Measurements from ENCODE around the gene URI1. TPM values are rescaled to one million over a fixed set of nuclear protein-coding genes. Genes with fewer than 3 reads are reported as not detected.

URI1 gene
- total RNA-seq, 4 donors from 2014 or later: 59.1 to 125 (median 67.6) TPM

DNA sequence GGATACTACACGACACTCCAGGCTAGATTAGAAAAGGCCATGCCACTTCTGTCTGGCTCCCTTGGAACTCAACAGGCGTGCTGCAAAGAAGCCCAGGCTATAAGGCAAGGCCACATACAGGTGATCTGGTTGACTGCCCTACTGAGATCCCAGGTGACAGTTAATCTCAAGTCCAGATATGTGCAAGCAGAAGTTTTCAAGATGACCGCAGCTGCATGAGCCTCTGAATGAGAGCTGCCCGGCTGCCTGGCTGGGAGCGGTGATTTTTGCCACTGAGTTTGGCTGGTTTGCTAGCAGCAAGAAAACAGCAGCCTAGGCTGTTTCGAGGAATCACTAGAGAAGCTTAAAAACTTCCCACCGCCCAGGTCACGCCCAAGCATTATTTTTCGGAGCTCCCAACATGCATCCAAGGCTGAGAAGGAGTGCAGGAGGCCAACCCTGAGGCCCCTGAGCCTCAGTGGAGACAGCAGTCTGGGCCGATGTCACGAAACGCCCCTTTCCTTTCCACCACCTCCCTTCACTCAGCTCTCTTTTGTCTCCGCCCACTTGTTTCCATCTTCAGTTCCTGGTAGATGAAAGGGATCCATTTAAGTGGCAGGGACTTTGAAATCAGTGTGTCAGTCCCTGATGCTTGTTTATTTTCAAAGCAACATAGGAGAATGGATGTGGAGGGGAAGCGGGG, 14.0 kb upstream of the URI1 start:
- intact Hi-C loops (cut with DNase I; ENCODE audit: low total_unique reads): no loop called here
- Histone ChIP-seq H3K4me3 (no peak overlapping the region), H3K4me1 (no peaks in the 10 kb centered on the region), H3K36me3 (no peaks in the 10 kb centered on the region), H3K27ac (no peak overlapping the region), H3K27me3 (no peaks in the 10 kb centered on the region), H3K9me3 (no peaks in the 10 kb centered on the region)
- TF ChIP-seq, protein P1, sequence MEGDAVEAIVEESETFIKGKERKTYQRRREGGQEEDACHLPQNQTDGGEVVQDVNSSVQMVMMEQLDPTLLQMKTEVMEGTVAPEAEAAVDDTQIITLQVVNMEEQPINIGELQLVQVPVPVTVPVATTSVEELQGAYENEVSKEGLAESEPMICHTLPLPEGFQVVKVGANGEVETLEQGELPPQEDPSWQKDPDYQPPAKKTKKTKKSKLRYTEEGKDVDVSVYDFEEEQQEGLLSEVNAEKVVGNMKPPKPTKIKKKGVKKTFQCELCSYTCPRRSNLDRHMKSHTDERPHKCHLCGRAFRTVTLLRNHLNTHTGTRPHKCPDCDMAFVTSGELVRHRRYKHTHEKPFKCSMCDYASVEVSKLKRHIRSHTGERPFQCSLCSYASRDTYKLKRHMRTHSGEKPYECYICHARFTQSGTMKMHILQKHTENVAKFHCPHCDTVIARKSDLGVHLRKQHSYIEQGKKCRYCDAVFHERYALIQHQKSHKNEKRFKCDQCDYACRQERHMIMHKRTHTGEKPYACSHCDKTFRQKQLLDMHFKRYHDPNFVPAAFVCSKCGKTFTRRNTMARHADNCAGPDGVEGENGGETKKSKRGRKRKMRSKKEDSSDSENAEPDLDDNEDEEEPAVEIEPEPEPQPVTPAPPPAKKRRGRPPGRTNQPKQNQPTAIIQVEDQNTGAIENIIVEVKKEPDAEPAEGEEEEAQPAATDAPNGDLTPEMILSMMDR (IDR thresholded peaks at IDR 0.05): no peak
- no peak for TF ChIP-seq POLR2A (IDR thresholded peaks at IDR 0.05)
- no peak for DNase-seq

DNA sequence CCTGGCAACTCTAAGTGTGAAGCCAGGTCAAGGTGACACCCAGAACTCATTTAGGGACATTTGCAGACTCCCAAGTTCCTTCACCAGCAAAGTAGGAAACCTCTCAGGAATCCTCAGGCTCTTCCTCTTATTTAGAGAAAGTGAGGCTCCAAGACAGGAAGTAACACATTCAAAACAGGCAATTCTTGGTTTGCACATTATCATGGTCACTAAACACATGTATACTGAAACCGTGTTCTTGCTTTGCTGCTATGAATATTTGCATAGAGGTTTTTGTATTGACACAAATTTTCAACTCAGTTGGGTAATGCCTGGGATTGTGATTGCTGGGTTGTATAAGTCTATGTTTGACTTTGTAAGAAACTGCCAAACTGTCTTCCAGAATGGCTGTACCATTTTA, 13.2 kb upstream of the URI1 start:
- intact Hi-C loops (cut with DNase I; ENCODE audit: low total_unique reads): no loop called here
- no peak overlapping the region for H3K4me3 ChIP-seq
- TF ChIP-seq, protein P1 (IDR thresholded peaks at IDR 0.05): no peak
- no peak for TF ChIP-seq POLR2A (IDR thresholded peaks at IDR 0.05)
- no peaks in the 10 kb centered on the region for H3K4me1 ChIP-seq
- H3K9me3 ChIP-seq: no peaks in the 10 kb centered on the region
- DNase-seq: no peak
- no peak overlapping the region for H3K27ac ChIP-seq
- H3K27me3 ChIP-seq: no peaks in the 10 kb centered on the region
- H3K36me3 ChIP-seq: no peaks in the 10 kb centered on the region

GRCh38 chr19:29934257-29934656, 7.8 kb upstream of the URI1 start:
- Histone ChIP-seq H3K9me3 (no peaks in the 10 kb centered on the region), H3K27ac (no peak overlapping the region), H3K4me3 (no peak overlapping the region), H3K27me3 (no peaks in the 10 kb centered on the region), H3K4me1 (no peaks in the 10 kb centered on the region), H3K36me3 (no peaks in the 10 kb centered on the region)
- intact Hi-C loops (cut with DNase I; ENCODE audit: low total_unique reads): no loop called here
- TF ChIP-seq POLR2A (IDR thresholded peaks at IDR 0.05): no peak
- TF ChIP-seq, protein P1 (IDR thresholded peaks at IDR 0.05): no peak
- no peak for DNase-seq

GRCh38 chr19:29934781-29935180, 7.3 kb upstream of the URI1 start:
- DNase-seq: no peak
- Histone ChIP-seq H3K27ac (no peak overlapping the region), H3K4me1 (no peaks in the 10 kb centered on the region), H3K36me3 (no peaks in the 10 kb centered on the region), H3K9me3 (no peaks in the 10 kb centered on the region), H3K27me3 (no peaks in the 10 kb centered on the region), H3K4me3 (no peak overlapping the region)
- intact Hi-C loops (cut with DNase I; ENCODE audit: low total_unique reads): no loop called here
- no peak for TF ChIP-seq POLR2A (IDR thresholded peaks at IDR 0.05)
- TF ChIP-seq, protein P1 (IDR thresholded peaks at IDR 0.05): no peak

DNA sequence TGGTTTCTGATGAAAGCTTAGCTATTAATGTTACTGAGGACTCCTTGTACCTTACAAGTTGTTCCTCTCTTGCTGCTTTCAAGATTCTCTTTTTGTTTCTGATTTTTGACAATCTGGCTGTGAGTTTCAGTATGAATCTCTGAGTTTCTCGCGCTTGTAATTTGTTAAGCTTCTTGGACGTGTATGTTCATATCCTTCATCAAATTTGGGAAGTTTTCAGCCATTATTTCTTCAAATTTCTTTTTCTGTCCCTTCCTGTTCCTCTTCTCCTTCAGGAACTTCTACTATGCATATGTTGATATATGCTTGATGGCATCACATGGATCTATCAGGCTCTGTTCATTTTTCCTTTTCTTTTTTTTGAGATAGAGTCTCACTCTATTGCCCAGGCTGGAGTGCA, 5.6 kb upstream of the URI1 start:
- H3K27me3 ChIP-seq: no peaks in the 10 kb centered on the region
- no peaks in the 10 kb centered on the region for H3K9me3 ChIP-seq
- H3K4me1 ChIP-seq: no peaks in the 10 kb centered on the region
- H3K4me3 ChIP-seq: no peak overlapping the region
- TF ChIP-seq, protein P1 (IDR thresholded peaks at IDR 0.05): no peak
- TF ChIP-seq POLR2A (IDR thresholded peaks at IDR 0.05): no peak
- no peak for DNase-seq
- no peak overlapping the region for H3K27ac ChIP-seq
- intact Hi-C loops (cut with DNase I; ENCODE audit: low total_unique reads): no loop called here
- H3K36me3 ChIP-seq: no peaks in the 10 kb centered on the region
